ENCODE measurements around the gene SPRED3. TPM values are rescaled to one million over a fixed set of nuclear protein-coding genes. Genes with fewer than 3 reads are reported as not detected.
"Not testable (repeated sequence)": the region's sequence is repeated elsewhere in the genome, so short reads cannot be mapped to it uniquely, and the experiment has no call there.

Gene SPRED3
- total RNA-seq, 1 donor from 2014 or later: 5.2 TPM

- no peak overlapping the region for H3K4me3 ChIP-seq (ENCODE audit: low read depth, low read length)
- TF ChIP-seq CTCF (conservative IDR thresholded peaks at IDR 0.05; ENCODE audit: low read depth, low read length): no peak
- no peak for DNase-seq (ENCODE audit: low read depth)
Observed at GRCh38 chr19:38422438-38422837, 33.9 kb downstream of the SPRED3 start.

DNA sequence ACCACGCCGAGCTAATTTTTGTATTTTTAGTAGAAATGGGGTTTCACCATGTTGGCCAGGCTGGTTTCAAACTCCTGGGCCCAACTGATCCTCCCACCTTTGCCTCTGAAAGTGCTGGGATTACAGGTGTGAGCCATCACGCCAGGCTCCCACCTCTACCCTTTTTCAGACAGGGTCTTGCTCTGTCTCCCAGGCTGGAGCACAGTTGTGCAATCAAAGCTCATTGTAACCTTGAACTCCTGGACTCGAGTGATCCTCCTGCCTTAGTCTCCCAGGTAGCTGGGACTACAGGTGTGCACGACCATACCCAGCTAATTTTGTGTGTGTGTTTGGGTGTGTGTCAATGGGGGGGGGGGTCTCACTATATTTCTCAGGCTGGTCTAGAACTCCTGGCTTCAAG is 35.8 kb downstream of the SPRED3 start:
- no peak overlapping the region for H3K4me3 ChIP-seq (ENCODE audit: low read depth, low read length)

GRCh38 chr19:38425222-38425809 is 36.8 kb downstream of the SPRED3 start:
- H3K4me3 ChIP-seq (ENCODE audit: low read depth, low read length): no peak overlapping the region
- no peak for DNase-seq (ENCODE audit: low read depth)
- TF ChIP-seq CTCF (conservative IDR thresholded peaks at IDR 0.05; ENCODE audit: low read depth, low read length): no peak

More for the DNA sequence above, 35.8 kb downstream of the SPRED3 start:
- TF ChIP-seq CTCF (conservative IDR thresholded peaks at IDR 0.05; ENCODE audit: low read depth, low read length): no peak
- no peak for DNase-seq (ENCODE audit: low read depth)

- no peak for TF ChIP-seq CTCF (conservative IDR thresholded peaks at IDR 0.05; ENCODE audit: low read depth, low read length)
- DNase-seq (ENCODE audit: low read depth): no peak
- no peak within 1 kb of the TSS for H3K4me3 ChIP-seq (ENCODE audit: low read depth, low read length)
Observed at GRCh38 chr19:38425810-38426466, 37.4 kb downstream of the SPRED3 start, which contains the start of gene RASGRP4. RASGRP4 (minus strand) TSS chr19:38426219; CDS start chr19:38426091, 128 bp downstream.

DNA sequence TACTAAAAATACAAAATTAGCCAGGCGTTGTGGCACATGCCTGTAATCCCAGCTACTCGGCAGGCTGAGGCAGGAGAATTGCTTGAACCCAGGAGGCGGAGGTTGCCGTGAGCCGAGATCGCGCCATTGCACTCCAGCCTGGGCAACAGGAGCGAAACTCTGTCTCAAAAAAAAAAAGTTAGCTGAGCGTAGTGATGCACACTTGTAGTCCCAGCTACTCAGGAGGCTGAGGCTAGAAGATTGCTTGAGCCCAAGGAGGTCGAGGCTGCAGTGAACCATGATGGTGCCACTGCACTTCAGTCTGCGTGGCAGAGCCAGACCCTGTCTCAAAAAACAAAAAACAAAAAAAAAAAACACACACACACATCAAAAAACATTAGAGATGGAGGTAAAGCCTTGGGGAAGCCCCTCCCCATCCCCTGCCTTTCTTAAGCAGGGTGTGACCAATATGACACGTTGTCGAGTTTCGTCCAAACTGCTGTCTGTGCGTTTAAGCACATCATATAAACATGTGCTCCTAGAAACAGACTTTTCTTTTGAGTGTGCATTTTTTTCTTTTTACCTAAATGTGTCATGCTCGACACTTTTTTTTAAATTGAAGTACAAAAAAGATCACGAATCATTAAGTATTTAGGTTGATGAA is 38.7 kb downstream of the SPRED3 start:
- H3K4me3 ChIP-seq (ENCODE audit: low read depth, low read length); DNase-seq (ENCODE audit: low read depth): not testable (repeated sequence)

DNA sequence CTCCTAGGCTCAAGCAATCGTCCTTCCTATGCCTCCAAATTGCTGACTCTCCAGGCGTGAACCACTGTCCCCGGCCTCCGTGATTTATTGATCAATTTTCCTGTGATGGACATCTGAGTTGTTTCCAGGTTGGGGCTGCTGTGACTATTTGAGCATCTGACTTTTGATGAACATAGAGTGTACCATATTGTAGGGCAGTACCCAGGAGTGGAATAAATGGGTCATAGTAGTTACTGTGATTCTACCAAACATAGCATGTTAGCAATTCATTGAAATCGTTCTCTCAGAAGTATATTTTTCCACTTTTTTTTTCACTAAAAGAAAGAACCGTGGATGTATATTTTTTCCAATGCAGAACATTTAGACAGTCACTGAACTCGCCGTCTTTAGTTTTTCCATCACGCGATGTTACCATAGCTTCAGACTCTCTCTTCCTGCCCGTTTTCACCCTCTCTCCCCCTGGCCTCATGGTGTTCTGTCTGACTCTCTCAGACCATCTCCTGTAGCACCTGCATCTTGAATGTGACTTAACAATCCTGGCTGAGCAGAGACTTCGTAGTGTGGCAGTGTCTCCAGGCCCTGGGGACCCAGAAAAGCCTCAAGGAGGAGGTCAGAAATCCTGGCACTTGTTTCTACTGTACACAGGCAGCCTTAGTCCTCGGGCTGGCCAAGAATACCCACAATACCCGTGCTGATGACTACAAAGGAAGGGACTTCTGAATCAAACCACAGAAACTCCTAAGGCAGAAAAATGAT is 40.7 kb downstream of the SPRED3 start:
- no peak for DNase-seq (ENCODE audit: low read depth)
- no peak overlapping the region for H3K4me3 ChIP-seq (ENCODE audit: low read depth, low read length)
- TF ChIP-seq CTCF (conservative IDR thresholded peaks at IDR 0.05; ENCODE audit: low read depth, low read length): no peak

DNA sequence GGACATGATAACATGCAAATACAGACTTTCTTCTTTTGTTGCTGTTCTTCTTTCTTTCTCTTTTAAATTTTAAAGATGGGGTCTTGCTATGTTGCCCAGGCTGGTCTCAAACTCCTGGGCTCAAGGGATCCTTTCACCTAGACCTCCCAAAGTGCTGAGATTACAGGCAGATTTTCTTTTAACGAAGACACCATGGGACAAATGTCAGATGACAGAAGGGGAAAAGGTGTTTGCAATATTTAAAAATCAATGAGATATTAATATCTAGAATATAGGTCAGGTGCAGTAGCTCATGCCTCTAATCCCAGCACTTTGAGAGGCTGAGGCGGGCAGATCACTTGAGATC is 41.3 kb downstream of the SPRED3 start:
- no peak for TF ChIP-seq CTCF (conservative IDR thresholded peaks at IDR 0.05; ENCODE audit: low read depth, low read length)
- no peak overlapping the region for H3K4me3 ChIP-seq (ENCODE audit: low read depth, low read length)
- no peak for DNase-seq (ENCODE audit: low read depth)

Measured in epithelial cell of proximal tubule (primary cell).